CD4-positive, alpha-beta T cell (primary cell): ENCODE measurements around the gene PAX2. TPM values are rescaled to one million over a fixed set of nuclear protein-coding genes. Genes with fewer than 3 reads are reported as not detected.

Experiments used
- ATAC-seq: fragments of 200-7000 bp; cut with Tn5 transposase; one replicate; pipeline ENCODE4 v1.10.0; 2022; ENCODE audit warnings: mild to moderate bottlenecking; ENCODE audit not compliant: poor library complexity
- CTCF ChIA-PET: fragments of 350-600 bp; sonication (Branson Sonifier 250); formaldehyde crosslinking; loops from one replicate; lab custom pipeline; 2021; ENCODE audit warnings: antibody characterized with exemption, inconsistent platforms; lab: Charles Lee
- POLR2A ChIA-PET: fragments of 350-600 bp; sonication (Branson Sonifier 250); formaldehyde crosslinking; loops from one replicate; lab custom pipeline; 2021; ENCODE audit warnings: antibody characterized with exemption, inconsistent platforms; lab: Charles Lee
- DNase-seq, 14 experiments: peaks; one replicate each; pipeline ENCODE4 v3.0.0-alpha.2; 2013 to 2020; ENCODE audit warnings: mixed read lengths in 2 of 14
- H3K27ac ChIP-seq, 2 donors: one replicate each; pipeline versions ENCODE4 v1.5.1 to v1.7.0; 2013; ENCODE audit warnings: low read length in 2 of 2, low read depth in 1 of 2, mild to moderate bottlenecking in 1 of 2
- H3K27me3 ChIP-seq, 2 experiments: 1 replicate in 1 of 2; 2 replicates in 1 of 2; pipeline versions ENCODE4 v1.6.1 to v1.7.0; 2013; ENCODE audit warnings: low read length in 2 of 2, control low read depth in 1 of 2, mild to moderate bottlenecking in 1 of 2, moderate library complexity in 1 of 2; ENCODE audit not compliant: insufficient read depth in 2 of 2, control insufficient read depth in 1 of 2
- H3K36me3 ChIP-seq: one replicate; pipeline ENCODE4 v1.6.1; 2013; ENCODE audit warnings: low read length, control low read depth; ENCODE audit not compliant: insufficient read depth
- H3K4me1 ChIP-seq: one replicate; pipeline ENCODE4 v1.6.1; 2013; ENCODE audit warnings: low read length, control low read depth; ENCODE audit not compliant: insufficient read depth
- H3K4me3 ChIP-seq: one replicate; pipeline ENCODE4 v1.5.1; 2013; ENCODE audit warnings: mild to moderate bottlenecking, low read length, moderate library complexity
- H3K9me3 ChIP-seq, 2 experiments: 1 replicate in 1 of 2; 2 replicates in 1 of 2; pipeline versions ENCODE4 v1.6.1 to v1.7.0; 2013; ENCODE audit warnings: low read length in 2 of 2, mild to moderate bottlenecking in 2 of 2, control low read depth in 1 of 2, moderate library complexity in 1 of 2; ENCODE audit not compliant: control insufficient read depth in 1 of 2, insufficient read depth in 1 of 2
- H3K27ac Mint-ChIP-seq: one replicate; pipeline ENCODE4 v1.8.0; 2020; ENCODE audit warnings: mixed read lengths
- H3K27me3 Mint-ChIP-seq: one replicate; pipeline ENCODE4 v1.8.0; 2021; ENCODE audit warnings: mixed read lengths
- H3K36me3 Mint-ChIP-seq: one replicate; pipeline ENCODE4 v1.8.0; 2021; ENCODE audit warnings: low read depth, mixed read lengths
- H3K4me1 Mint-ChIP-seq: one replicate; pipeline ENCODE4 v1.8.0; 2021; ENCODE audit warnings: low read depth, mixed read lengths
- H3K4me3 Mint-ChIP-seq: one replicate; pipeline ENCODE4 v1.8.0; 2020; ENCODE audit warnings: mild to moderate bottlenecking, mixed read lengths
- H3K9me3 Mint-ChIP-seq: one replicate; pipeline ENCODE4 v1.8.0; 2020; ENCODE audit warnings: mixed read lengths
- CTCF ChIP-seq: fragments of 200-600 bp; IDR thresholded peaks from one replicate; pipeline ENCODE4 v1.8.0; 2022; ENCODE audit warnings: antibody characterized with exemption, mild to moderate bottlenecking
- intact Hi-C, 2 experiments: fragments of 100-400 bp; cut with DNase I in 1 of 2; cut with micrococcal nuclease in 1 of 2; formaldehyde crosslinking; loops; one replicate each; pipeline versions ENCODE4 v1.15.1 to v1.9.0; 2023 to 2025; cut with DNase I, micrococcal nuclease
- total RNA-seq, 174 experiments: library from RNA in 2 of 174; stranded (reverse) in 2 of 174; gene quantifications; one replicate each; pipeline ENCODE4 v1.2.3 and lab custom pipeline; 2021 to 2026

The PAX2 gene
- total RNA-seq, 2 experiments from 2014 or later: not detected

- TF ChIP-seq CTCF: no peak
- no peaks in the 10 kb centered on the region for H3K9me3 Mint-ChIP-seq
- Histone ChIP-seq H3K27ac (no peak overlapping the region), H3K9me3 (no peaks in the 10 kb centered on the region), H3K27me3 (peaks cover 34 to 37% of the 10 kb centered on the region in 2 experiments), H3K4me1 (no peaks in the 10 kb centered on the region), H3K36me3 (no peaks in the 10 kb centered on the region), H3K4me3 (no peak overlapping the region)
- no peak for DNase-seq
- H3K36me3 Mint-ChIP-seq: no peaks in the 10 kb centered on the region
- H3K27ac Mint-ChIP-seq: no peak overlapping the region
- intact Hi-C loops: no loop called here
- H3K4me3 Mint-ChIP-seq: no peak overlapping the region
- CTCF ChIA-PET: interaction anchor here (0.7 kb wide), 1 partner anchor 10 kb away, joined by 4 read pairs; no protein-coding TSS in a partner anchor
- H3K4me1 Mint-ChIP-seq: no peaks in the 10 kb centered on the region
- peaks cover 65% of the 10 kb centered on the region for H3K27me3 Mint-ChIP-seq
- ATAC-seq: no peak
- POLR2A ChIA-PET: no interaction called here
Observed at GRCh38 chr10:100814751-100815474, 69.5 kb downstream of the PAX2 start.

GRCh38 chr10:100816671-100817070 is 71.3 kb downstream of the PAX2 start:
- H3K4me3 Mint-ChIP-seq: no peak overlapping the region
- CTCF ChIA-PET: no interaction called here

GRCh38 chr10:100817268-100817839 is 72.0 kb downstream of the PAX2 start:
- Histone ChIP-seq H3K4me1 (no peaks in the 10 kb centered on the region), H3K36me3 (no peaks in the 10 kb centered on the region), H3K9me3 (no peaks in the 10 kb centered on the region), H3K4me3 (no peak overlapping the region), H3K27ac (no peak overlapping the region), H3K27me3 (peaks cover 24 to 38% of the 10 kb centered on the region in 2 experiments)
- no peaks in the 10 kb centered on the region for H3K36me3 Mint-ChIP-seq
- H3K4me3 Mint-ChIP-seq: no peak overlapping the region
- ChIA-PET CTCF (no interaction called here), POLR2A (no interaction called here)
- ATAC-seq: no peak
- no peaks in the 10 kb centered on the region for H3K4me1 Mint-ChIP-seq
- DNase-seq: no peak
- no peak overlapping the region for H3K27ac Mint-ChIP-seq
- intact Hi-C loops: no loop called here
- TF ChIP-seq CTCF: no peak
- peaks cover 66% of the 10 kb centered on the region for H3K27me3 Mint-ChIP-seq
- no peaks in the 10 kb centered on the region for H3K9me3 Mint-ChIP-seq

More at GRCh38 chr10:100816671-100817070, 71.3 kb downstream of the PAX2 start:
- Histone ChIP-seq H3K4me1 (no peaks in the 10 kb centered on the region), H3K27ac (no peak overlapping the region), H3K36me3 (no peaks in the 10 kb centered on the region), H3K27me3 (peaks cover 30 to 31% of the 10 kb centered on the region in 2 experiments), H3K9me3 (no peaks in the 10 kb centered on the region), H3K4me3 (no peak overlapping the region)
- Mint-ChIP-seq H3K4me1 (no peaks in the 10 kb centered on the region), H3K9me3 (no peaks in the 10 kb centered on the region), H3K27ac (no peak overlapping the region), H3K27me3 (peaks cover 66% of the 10 kb centered on the region), H3K36me3 (no peaks in the 10 kb centered on the region)
- DNase-seq: no peak
- no peak for ATAC-seq
- POLR2A ChIA-PET: no interaction called here
- TF ChIP-seq CTCF: no peak
- intact Hi-C loops: no loop called here
